Upper lobe of left lung (tissue), 6 donors: Measurements from ENCODE around the gene IL13RA1. TPM values are rescaled to one million over a fixed set of nuclear protein-coding genes. Genes with fewer than 3 reads are reported as not detected.
A peak's percentile ranks its signal among the peaks of the same experiment; 100 is the strongest.

ENCODE experiments used
- ATAC-seq, 2 donors: fragments of 200-7000 bp; cut with Tn5 transposase; one replicate each; pipeline ENCODE4 v1.9.1; 2022; ENCODE audit warnings: mild to moderate bottlenecking in 2 of 2, moderate library complexity in 2 of 2; ENCODE audit not compliant: low FRiP score in 2 of 2
- DNase-seq, 2 donors: peaks; one replicate each; pipeline ENCODE4 v3.0.0-alpha.2; 2019 to 2020
- H3K27ac ChIP-seq, 4 donors: fragments of 200-600 bp; sonication (generic); one replicate each; pipeline ENCODE4 v1.5.1; 2016 to 2019
- H3K27me3 ChIP-seq, 4 donors: fragments of 200-600 bp; sonication (generic); one replicate each; pipeline ENCODE4 v1.5.1; 2017 to 2019
- H3K36me3 ChIP-seq, 4 donors: fragments of 200-600 bp; sonication (generic); one replicate each; pipeline ENCODE4 v1.5.1; 2016 to 2019
- H3K4me1 ChIP-seq, 4 donors: fragments of 200-600 bp; sonication (generic); one replicate each; pipeline ENCODE4 v1.5.1; 2018 to 2019
- H3K4me3 ChIP-seq, 4 donors: fragments of 200-600 bp; sonication (generic); one replicate each; pipeline ENCODE4 v1.5.1; 2017 to 2019; ENCODE audit warnings: mild to moderate bottlenecking in 2 of 4, moderate library complexity in 1 of 4
- H3K9me3 ChIP-seq, 4 donors: fragments of 200-600 bp; sonication (generic); one replicate each; pipeline ENCODE4 v1.5.1; 2018 to 2019
- EP300 ChIP-seq, 4 donors: sonication (generic); formaldehyde crosslinking; IDR thresholded peaks; one replicate each; pipeline ENCODE4 v1.5.1; 2017; ENCODE audit warnings: antibody characterized with exemption in 4 of 4, control low read depth in 2 of 4
- POLR2A ChIP-seq, 4 donors: fragments of 450-650 bp; IDR thresholded peaks; one replicate each; pipeline ENCODE4 v1.5.1; 2016 to 2017; ENCODE audit warnings: antibody characterized with exemption in 4 of 4, mild to moderate bottlenecking in 2 of 4
- POLR2AphosphoS5 ChIP-seq, 2 donors: sonication (generic); formaldehyde crosslinking; IDR thresholded peaks; one replicate each; pipeline ENCODE4 v1.5.1; 2017; ENCODE audit warnings: antibody characterized with exemption in 2 of 2
- WGBS, 2 donors: methylation state at CpG; one replicate each; pipeline ENCODE4 v1.1.5; 2017 to 2018; 5-methylcytosine and 5-hydroxymethylcytosine counted together
- total RNA-seq, 6 donors: library from RNA; depleted of rRNA in 4 of 6; stranded (reverse); fragments of >200 nt in 4 of 6; gene quantifications; one replicate each; pipeline versions ENCODE4 v1.1.0 to v1.2.1, GENCODE V29; 2016 to 2021
- TF ChIP-seq, protein P1 (sequence below), 6 experiments: fragments of 450-650 bp in 4 of 6; fragments of 200-600 bp in 2 of 6; sonication (generic) in 2 of 6; IDR thresholded peaks; one replicate each; pipeline ENCODE4 v1.5.1; 2016 to 2019; ENCODE audit warnings: antibody characterized with exemption in 6 of 6
- donor health status: DM: no; HTN: no; CAD: no; lungs with moderate emphysema.
- donor health status: DM: no; HTN: yes; CAD: no; lungs with severe emphysema.

Gene IL13RA1
- total RNA-seq, 6 donors from 2014 or later, result 22.4 to 83.3 (median 67.0) TPM

DNA sequence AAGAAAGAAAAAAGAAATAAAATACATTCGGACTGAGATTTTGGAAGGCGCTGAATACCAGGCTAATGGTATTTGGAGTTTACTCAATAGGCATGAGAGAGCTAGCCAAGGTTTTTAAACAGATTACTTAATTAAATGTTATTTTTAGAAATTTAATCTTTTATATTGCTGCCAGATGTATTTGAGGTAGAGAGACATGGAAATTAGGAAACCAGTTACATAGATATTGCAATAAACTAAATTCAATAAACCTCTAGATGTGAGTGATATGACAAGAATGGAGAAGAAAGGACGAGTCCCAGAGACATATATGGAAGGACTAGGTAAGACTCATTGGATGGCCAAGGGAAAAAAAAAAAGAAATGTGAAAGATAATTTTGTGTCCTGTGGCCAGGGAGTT lies 38.5 kb upstream of the IL13RA1 start:
- H3K4me1 ChIP-seq, result no peaks in the 10 kb centered on the region
- DNase-seq, result no peak
- H3K27me3 ChIP-seq, result no peaks in the 10 kb centered on the region
- H3K4me3 ChIP-seq, result no peak overlapping the region
- H3K9me3 ChIP-seq, result no peaks in the 10 kb centered on the region
- WGBS, 2 donors, result 75 to 87% methylated on average over 3 of the region's 3 CpGs
- TF ChIP-seq EP300 (IDR thresholded peaks at IDR 0.05), result no peak
- TF ChIP-seq POLR2AphosphoS5 (IDR thresholded peaks at IDR 0.05), result no peak
- no peak for TF ChIP-seq POLR2A (IDR thresholded peaks at IDR 0.05)
- TF ChIP-seq, protein P1, sequence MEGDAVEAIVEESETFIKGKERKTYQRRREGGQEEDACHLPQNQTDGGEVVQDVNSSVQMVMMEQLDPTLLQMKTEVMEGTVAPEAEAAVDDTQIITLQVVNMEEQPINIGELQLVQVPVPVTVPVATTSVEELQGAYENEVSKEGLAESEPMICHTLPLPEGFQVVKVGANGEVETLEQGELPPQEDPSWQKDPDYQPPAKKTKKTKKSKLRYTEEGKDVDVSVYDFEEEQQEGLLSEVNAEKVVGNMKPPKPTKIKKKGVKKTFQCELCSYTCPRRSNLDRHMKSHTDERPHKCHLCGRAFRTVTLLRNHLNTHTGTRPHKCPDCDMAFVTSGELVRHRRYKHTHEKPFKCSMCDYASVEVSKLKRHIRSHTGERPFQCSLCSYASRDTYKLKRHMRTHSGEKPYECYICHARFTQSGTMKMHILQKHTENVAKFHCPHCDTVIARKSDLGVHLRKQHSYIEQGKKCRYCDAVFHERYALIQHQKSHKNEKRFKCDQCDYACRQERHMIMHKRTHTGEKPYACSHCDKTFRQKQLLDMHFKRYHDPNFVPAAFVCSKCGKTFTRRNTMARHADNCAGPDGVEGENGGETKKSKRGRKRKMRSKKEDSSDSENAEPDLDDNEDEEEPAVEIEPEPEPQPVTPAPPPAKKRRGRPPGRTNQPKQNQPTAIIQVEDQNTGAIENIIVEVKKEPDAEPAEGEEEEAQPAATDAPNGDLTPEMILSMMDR (IDR thresholded peaks at IDR 0.05), result no peak
- no peak for ATAC-seq
- no peaks in the 10 kb centered on the region for H3K36me3 ChIP-seq
- no peak overlapping the region for H3K27ac ChIP-seq

DNA sequence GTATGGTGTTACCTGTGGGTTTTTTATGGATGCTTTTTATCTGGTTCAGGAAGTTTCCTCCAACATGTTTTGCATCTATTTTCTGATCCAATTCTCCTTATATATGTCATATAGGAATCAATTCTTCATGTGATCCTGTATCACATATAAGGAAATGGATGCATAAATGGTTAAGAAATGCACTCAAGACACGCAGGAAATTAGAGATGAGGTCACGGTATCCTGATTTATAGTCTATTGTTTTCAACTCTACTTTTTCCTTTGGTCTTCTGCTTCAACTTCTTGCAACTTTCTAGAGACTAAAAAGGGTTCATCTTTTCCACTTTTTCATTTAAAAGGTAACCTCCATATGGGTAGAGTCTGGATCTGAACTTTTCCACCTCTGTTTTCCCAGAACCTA lies 33.6 kb upstream of the IL13RA1 start:
- no peaks in the 10 kb centered on the region for H3K27me3 ChIP-seq
- no peaks in the 10 kb centered on the region for H3K36me3 ChIP-seq
- no peak overlapping the region for H3K4me3 ChIP-seq
- H3K9me3 ChIP-seq, result no peaks in the 10 kb centered on the region
- H3K4me1 ChIP-seq, result peaks cover 0 to 6% (median 0%) of the 10 kb centered on the region in 4 donors
- ATAC-seq, result no peak
- no peak overlapping the region for H3K27ac ChIP-seq
- DNase-seq, result no peak
- TF ChIP-seq POLR2AphosphoS5 (IDR thresholded peaks at IDR 0.05) (no peak), POLR2A (IDR thresholded peaks at IDR 0.05) (no peak), EP300 (IDR thresholded peaks at IDR 0.05) (no peak)
- TF ChIP-seq, protein P1 (IDR thresholded peaks at IDR 0.05), result no peak
- WGBS, 2 donors, result 35 to 47% methylated on average over 2 of the region's 2 CpGs

DNA sequence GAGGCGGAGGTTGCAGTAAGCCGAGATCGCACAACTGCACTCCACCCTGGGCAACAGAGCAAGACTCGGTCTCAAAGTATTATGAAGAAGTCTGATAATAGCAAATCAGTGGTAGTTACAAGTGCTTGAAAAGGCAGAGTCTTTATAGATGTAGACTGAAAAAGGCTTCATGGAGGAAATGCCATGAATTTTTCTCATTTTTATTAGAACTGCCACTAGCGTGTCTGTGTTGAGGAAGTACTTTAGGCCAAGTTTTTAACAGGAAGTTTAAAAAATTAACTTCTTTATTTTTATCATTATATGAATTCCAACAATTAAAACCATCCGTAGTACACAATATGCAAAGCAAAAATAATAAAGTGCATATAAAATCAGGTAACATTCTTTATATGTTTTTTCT lies 32.8 kb upstream of the IL13RA1 start:
- no peak for ATAC-seq

DNA sequence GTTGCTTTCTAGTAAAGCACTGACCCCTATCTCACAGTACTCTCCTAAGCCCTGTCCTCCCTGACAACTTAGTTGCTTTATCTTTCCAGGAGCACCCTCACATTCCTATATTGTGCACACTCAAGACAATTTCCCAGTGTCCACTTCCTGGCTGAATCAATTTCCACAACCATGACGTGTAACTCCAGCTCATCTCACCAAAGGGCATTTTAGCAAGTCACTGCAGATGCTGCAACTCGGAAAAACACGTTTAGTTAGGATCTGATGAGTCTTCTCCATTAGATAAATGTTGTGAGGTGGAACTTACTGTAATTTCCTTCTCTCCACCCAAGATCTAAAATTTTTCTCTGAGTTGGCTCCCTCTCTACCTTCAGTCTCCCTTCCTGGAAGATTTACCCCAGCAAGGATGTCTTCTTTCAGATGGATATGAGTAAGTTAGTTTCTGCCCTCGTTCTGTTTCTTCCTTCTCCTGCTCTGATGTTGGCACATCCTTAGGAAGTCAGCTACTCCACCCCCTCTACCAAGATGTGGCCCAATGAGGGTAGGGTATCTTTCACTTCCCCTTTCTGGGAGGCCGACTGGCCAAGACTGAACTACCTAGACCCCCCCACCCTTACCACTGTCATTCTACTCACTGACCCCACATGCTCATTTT lies 28.8 kb upstream of the IL13RA1 start:
- TF ChIP-seq EP300 (IDR thresholded peaks at IDR 0.05), result no peak
- no peak for TF ChIP-seq POLR2A (IDR thresholded peaks at IDR 0.05)
- no peak for TF ChIP-seq POLR2AphosphoS5 (IDR thresholded peaks at IDR 0.05)
- TF ChIP-seq, protein P1 (IDR thresholded peaks at IDR 0.05), result no peak
- no peaks in the 10 kb centered on the region for H3K36me3 ChIP-seq
- DNase-seq (no peak), ATAC-seq (peak; percentile 62 to 66)
- no peaks in the 10 kb centered on the region for H3K27me3 ChIP-seq
- H3K9me3 ChIP-seq, result no peaks in the 10 kb centered on the region
- 47 to 54% methylated on average over 5 of the region's 5 CpGs for WGBS, 2 donors
- H3K27ac ChIP-seq, result no peak overlapping the region
- no peak overlapping the region for H3K4me3 ChIP-seq
- peaks cover 0 to 6% (median 0%) of the 10 kb centered on the region in 4 donors for H3K4me1 ChIP-seq

More for the DNA sequence above, 32.8 kb upstream of the IL13RA1 start:
- 48 to 63% methylated on average over 5 to 6 of the region's 6 CpGs for WGBS, 2 donors
- no peak overlapping the region for H3K4me3 ChIP-seq
- DNase-seq, result no peak
- no peaks in the 10 kb centered on the region for H3K36me3 ChIP-seq
- no peaks in the 10 kb centered on the region for H3K27me3 ChIP-seq
- TF ChIP-seq, protein P1 (IDR thresholded peaks at IDR 0.05), result no peak
- no peak for TF ChIP-seq EP300 (IDR thresholded peaks at IDR 0.05)
- no peak overlapping the region for H3K27ac ChIP-seq
- H3K9me3 ChIP-seq, result no peaks in the 10 kb centered on the region
- H3K4me1 ChIP-seq, result peaks cover 0 to 6% (median 0%) of the 10 kb centered on the region in 4 donors

DNA sequence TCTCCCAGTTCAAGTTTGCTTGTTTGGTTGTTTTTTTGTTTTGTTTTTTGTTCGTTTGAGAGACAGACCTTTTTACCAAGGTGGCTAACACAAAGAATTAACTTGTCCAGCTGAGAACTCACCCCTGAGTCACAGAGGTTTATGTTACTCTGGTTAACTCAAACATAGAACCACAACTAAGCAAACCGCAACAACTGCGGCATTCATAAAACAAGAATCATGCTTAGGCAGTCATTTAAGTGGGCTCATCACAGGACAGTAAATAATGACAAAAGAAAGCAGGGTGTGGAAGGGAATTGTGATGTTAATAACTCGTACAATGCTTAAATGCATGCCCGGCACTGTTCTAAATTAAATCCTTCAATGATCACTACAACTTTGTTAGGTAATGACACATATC lies 24.7 kb upstream of the IL13RA1 start:
- Histone ChIP-seq H3K27ac (no peak overlapping the region), H3K4me1 (no peaks in the 10 kb centered on the region), H3K27me3 (no peaks in the 10 kb centered on the region), H3K36me3 (no peaks in the 10 kb centered on the region), H3K4me3 (no peak overlapping the region), H3K9me3 (no peaks in the 10 kb centered on the region)
- no peak for DNase-seq
- TF ChIP-seq, protein P1 (IDR thresholded peaks at IDR 0.05), result no peak
- no peak for TF ChIP-seq POLR2AphosphoS5 (IDR thresholded peaks at IDR 0.05)
- no peak for TF ChIP-seq POLR2A (IDR thresholded peaks at IDR 0.05)
- TF ChIP-seq EP300 (IDR thresholded peaks at IDR 0.05), result no peak
- no peak for ATAC-seq
- 84 to 85% methylated on average over 5 of the region's 5 CpGs for WGBS, 2 donors
